ENCODE measurements around the gene PCDHGA9.

The PCDHGA9 gene

DNA sequence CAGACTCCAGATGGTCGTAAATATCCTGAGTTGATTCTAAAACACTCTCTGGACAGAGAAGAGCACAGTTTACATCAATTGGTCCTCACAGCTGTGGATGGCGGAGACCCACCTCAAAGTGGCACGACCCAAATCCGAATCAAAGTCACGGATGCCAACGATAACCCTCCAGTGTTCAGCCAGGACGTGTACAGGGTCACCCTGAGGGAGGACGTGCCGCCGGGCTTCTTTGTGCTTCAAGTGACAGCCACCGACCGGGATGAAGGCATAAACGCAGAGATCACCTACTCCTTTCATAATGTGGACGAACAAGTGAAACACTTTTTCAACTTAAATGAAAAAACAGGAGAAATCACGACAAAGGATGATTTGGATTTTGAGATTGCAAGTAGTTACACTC lies 41.9 kb upstream of the PCDHGA9 start:
- Histone ChIP-seq H3K27me3 (ENCODE audit: insufficient read depth, poor library complexity, severe bottlenecking) (no peaks in the 10 kb centered on the region), H3K4me3 (replicated peaks; ENCODE audit: insufficient read depth, low read length) (no peak overlapping the region), H3K27ac (replicated peaks) (no peak overlapping the region)
- TF ChIP-seq POLR2AphosphoS5 (IDR thresholded peaks at IDR 0.05; ENCODE audit: low read depth): no peak
- TF ChIP-seq, protein P1, sequence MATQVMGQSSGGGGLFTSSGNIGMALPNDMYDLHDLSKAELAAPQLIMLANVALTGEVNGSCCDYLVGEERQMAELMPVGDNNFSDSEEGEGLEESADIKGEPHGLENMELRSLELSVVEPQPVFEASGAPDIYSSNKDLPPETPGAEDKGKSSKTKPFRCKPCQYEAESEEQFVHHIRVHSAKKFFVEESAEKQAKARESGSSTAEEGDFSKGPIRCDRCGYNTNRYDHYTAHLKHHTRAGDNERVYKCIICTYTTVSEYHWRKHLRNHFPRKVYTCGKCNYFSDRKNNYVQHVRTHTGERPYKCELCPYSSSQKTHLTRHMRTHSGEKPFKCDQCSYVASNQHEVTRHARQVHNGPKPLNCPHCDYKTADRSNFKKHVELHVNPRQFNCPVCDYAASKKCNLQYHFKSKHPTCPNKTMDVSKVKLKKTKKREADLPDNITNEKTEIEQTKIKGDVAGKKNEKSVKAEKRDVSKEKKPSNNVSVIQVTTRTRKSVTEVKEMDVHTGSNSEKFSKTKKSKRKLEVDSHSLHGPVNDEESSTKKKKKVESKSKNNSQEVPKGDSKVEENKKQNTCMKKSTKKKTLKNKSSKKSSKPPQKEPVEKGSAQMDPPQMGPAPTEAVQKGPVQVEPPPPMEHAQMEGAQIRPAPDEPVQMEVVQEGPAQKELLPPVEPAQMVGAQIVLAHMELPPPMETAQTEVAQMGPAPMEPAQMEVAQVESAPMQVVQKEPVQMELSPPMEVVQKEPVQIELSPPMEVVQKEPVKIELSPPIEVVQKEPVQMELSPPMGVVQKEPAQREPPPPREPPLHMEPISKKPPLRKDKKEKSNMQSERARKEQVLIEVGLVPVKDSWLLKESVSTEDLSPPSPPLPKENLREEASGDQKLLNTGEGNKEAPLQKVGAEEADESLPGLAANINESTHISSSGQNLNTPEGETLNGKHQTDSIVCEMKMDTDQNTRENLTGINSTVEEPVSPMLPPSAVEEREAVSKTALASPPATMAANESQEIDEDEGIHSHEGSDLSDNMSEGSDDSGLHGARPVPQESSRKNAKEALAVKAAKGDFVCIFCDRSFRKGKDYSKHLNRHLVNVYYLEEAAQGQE (IDR thresholded peaks at IDR 0.05; ENCODE audit: insufficient replicate concordance, low read depth): no peak
- no peak for TF ChIP-seq SPI1 (IDR thresholded peaks at IDR 0.05; ENCODE audit: borderline replicate concordance, low read depth)
- no peak for TF ChIP-seq GABPA (IDR thresholded peaks at IDR 0.05; ENCODE audit: low read depth)
- no peak for DNase-seq (ENCODE audit: low read depth in 1 of 2, low spot score in 1 of 2)

- H3K27me3 ChIP-seq (ENCODE audit: insufficient read depth, poor library complexity, severe bottlenecking): no peaks in the 10 kb centered on the region
- DNase-seq (ENCODE audit: low read depth in 1 of 2, low spot score in 1 of 2): no peak
- no peak overlapping the region for H3K27ac ChIP-seq (replicated peaks)
- H3K4me3 ChIP-seq (replicated peaks; ENCODE audit: insufficient read depth, low read length): no peak overlapping the region
- TF ChIP-seq, protein P2, sequence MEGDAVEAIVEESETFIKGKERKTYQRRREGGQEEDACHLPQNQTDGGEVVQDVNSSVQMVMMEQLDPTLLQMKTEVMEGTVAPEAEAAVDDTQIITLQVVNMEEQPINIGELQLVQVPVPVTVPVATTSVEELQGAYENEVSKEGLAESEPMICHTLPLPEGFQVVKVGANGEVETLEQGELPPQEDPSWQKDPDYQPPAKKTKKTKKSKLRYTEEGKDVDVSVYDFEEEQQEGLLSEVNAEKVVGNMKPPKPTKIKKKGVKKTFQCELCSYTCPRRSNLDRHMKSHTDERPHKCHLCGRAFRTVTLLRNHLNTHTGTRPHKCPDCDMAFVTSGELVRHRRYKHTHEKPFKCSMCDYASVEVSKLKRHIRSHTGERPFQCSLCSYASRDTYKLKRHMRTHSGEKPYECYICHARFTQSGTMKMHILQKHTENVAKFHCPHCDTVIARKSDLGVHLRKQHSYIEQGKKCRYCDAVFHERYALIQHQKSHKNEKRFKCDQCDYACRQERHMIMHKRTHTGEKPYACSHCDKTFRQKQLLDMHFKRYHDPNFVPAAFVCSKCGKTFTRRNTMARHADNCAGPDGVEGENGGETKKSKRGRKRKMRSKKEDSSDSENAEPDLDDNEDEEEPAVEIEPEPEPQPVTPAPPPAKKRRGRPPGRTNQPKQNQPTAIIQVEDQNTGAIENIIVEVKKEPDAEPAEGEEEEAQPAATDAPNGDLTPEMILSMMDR (IDR thresholded peaks at IDR 0.05; ENCODE audit: insufficient read depth, low read length): no peak
- TF ChIP-seq GABPA (IDR thresholded peaks at IDR 0.05; ENCODE audit: low read depth): no peak
- TF ChIP-seq POLR2AphosphoS5 (IDR thresholded peaks at IDR 0.05; ENCODE audit: low read depth): no peak
- no peak for TF ChIP-seq SPI1 (IDR thresholded peaks at IDR 0.05; ENCODE audit: borderline replicate concordance, low read depth)
- TF ChIP-seq, protein P1 (IDR thresholded peaks at IDR 0.05; ENCODE audit: insufficient replicate concordance, low read depth): no peak
Observed at GRCh38 chr5:141362719-141363118, 39.9 kb upstream of the PCDHGA9 start.

DNA sequence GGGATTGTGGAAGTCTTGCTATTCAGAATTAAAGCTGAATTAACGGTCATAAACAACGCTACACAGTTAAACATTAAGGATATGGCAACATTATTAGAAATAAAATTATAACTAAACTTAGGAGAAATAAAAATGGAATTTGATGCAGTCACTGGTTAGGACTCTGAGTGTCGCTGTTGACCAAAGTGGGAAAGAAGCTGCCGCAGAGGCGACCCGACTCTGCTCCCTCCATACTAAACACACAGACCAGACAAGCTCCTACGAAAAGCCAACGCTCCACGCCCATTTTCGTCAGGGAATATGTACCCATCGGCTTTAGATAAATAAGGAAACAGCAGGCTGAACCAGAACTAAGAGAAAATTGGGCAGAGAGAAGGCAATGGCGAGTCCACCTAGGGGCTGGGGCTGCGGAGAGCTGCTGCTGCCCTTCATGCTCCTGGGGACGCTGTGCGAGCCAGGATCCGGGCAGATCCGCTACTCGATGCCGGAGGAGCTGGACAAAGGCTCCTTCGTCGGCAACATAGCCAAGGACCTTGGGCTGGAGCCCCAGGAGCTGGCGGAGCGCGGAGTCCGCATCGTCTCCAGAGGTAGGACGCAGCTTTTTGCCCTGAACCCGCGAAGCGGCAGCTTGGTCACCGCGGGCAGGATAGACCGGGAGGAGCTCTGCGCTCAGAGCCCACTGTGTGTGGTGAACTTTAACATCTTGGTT lies 38.5 kb upstream of the PCDHGA9 start, which contains the start of gene PCDHGA5:
PCDHGA5 (plus strand) TSS at position 211 of the 709 bp plus-strand sequence; CDS start at position 380, 169 bp downstream.
- DNase-seq (ENCODE audit: low read depth in 1 of 2, low spot score in 1 of 2): no peak
- no peak for TF ChIP-seq GABPA (IDR thresholded peaks at IDR 0.05; ENCODE audit: low read depth)
- TF ChIP-seq, protein P1 (IDR thresholded peaks at IDR 0.05; ENCODE audit: insufficient replicate concordance, low read depth): no peak
- TF ChIP-seq, protein P2 (IDR thresholded peaks at IDR 0.05; ENCODE audit: insufficient read depth, low read length): no peak
- no peak for TF ChIP-seq POLR2AphosphoS5 (IDR thresholded peaks at IDR 0.05; ENCODE audit: low read depth)
- TF ChIP-seq SPI1 (IDR thresholded peaks at IDR 0.05; ENCODE audit: borderline replicate concordance, low read depth): no peak
- Histone ChIP-seq H3K27me3 (ENCODE audit: insufficient read depth, poor library complexity, severe bottlenecking) (no peaks in the 10 kb centered on the region), H3K4me3 (replicated peaks; ENCODE audit: insufficient read depth, low read length) (peak within 1 kb of the TSS; percentile 16), H3K27ac (replicated peaks) (no peak within 1 kb of the TSS)
